GM18861 (cell line): ENCODE results near the gene TSC22D3.
"Not testable (repeated sequence)": the region's sequence is repeated elsewhere in the genome, so short reads cannot be mapped to it uniquely, and the experiment has no call there.

Experiments
- ATAC-seq: cut with Tn5 transposase; IDR thresholded peaks from one replicate; pipeline ENCODE4 v1.9.1; 2021; ENCODE audit not compliant: unreplicated experiment

The TSC22D3 gene

GRCh38 chrX:107683124-107683895 lies 92.3 kb downstream of the TSC22D3 start:
- no peak for ATAC-seq

GRCh38 chrX:107682256-107682655 lies 93.3 kb downstream of the TSC22D3 start:
- no peak for ATAC-seq

GRCh38 chrX:107678957-107679740 lies 96.4 kb downstream of the TSC22D3 start:
- no peak for ATAC-seq

GRCh38 chrX:107677909-107678308 lies 97.7 kb downstream of the TSC22D3 start:
- no peak for ATAC-seq

- no peak for ATAC-seq
Observed at GRCh38 chrX:107677501-107677901, 98.1 kb downstream of the TSC22D3 start.

GRCh38 chrX:107676559-107677378 lies 98.8 kb downstream of the TSC22D3 start:
- no peak for ATAC-seq

GRCh38 chrX:107675823-107676555 lies 99.6 kb downstream of the TSC22D3 start:
- ATAC-seq = no peak

GRCh38 chrX:107675365-107675654 lies 100.3 kb downstream of the TSC22D3 start:
- ATAC-seq = no peak

GRCh38 chrX:107674480-107675364 lies 100.9 kb downstream of the TSC22D3 start:
- ATAC-seq = peak; percentile 8

- ATAC-seq = peak; percentile 89
Observed at GRCh38 chrX:107673933-107674479, 101.6 kb downstream of the TSC22D3 start.

- peak; percentile 2 for ATAC-seq
Observed at GRCh38 chrX:107673431-107673830, 102.2 kb downstream of the TSC22D3 start.

GRCh38 chrX:107672955-107673378 lies 102.6 kb downstream of the TSC22D3 start:
- ATAC-seq = no peak

- ATAC-seq = not testable (repeated sequence)
Observed at GRCh38 chrX:107671256-107671655, 104.3 kb downstream of the TSC22D3 start.

- no peak for ATAC-seq
Observed at GRCh38 chrX:107669885-107670628, 105.5 kb downstream of the TSC22D3 start.

- no peak for ATAC-seq
Observed at GRCh38 chrX:107669261-107669660, 106.3 kb downstream of the TSC22D3 start.

- not testable (repeated sequence) for ATAC-seq
Observed at GRCh38 chrX:107668710-107669109, 106.9 kb downstream of the TSC22D3 start.

- no peak for ATAC-seq
Observed at GRCh38 chrX:107667426-107667825, 108.2 kb downstream of the TSC22D3 start.

GRCh38 chrX:107666931-107667330 lies 108.7 kb downstream of the TSC22D3 start:
- ATAC-seq = no peak
